Measurements from ENCODE around the gene RNF111.
"Not testable (repeated sequence)": the region's sequence is repeated elsewhere in the genome, so short reads cannot be mapped to it uniquely, and the experiment has no call there.

RNF111 gene

GRCh38 chr15:59140422-59141226, 153.2 kb downstream of the RNF111 start:
- DNase-seq, result no peak

GRCh38 chr15:59143281-59143680, 155.8 kb downstream of the RNF111 start:
- DNase-seq, result no peak

GRCh38 chr15:59144594-59144993, 157.1 kb downstream of the RNF111 start:
- DNase-seq, result not testable (repeated sequence)

Data from activated T-cell treated with anti-CD3 and anti-CD28 coated beads, Interleukin-2, amount 50 U/mL, for 48 hours (primary cell).